Cardiac septum (tissue), 1 donor: ENCODE measurements around the gene RFPL2. TPM values are rescaled to one million over a fixed set of nuclear protein-coding genes. Genes with fewer than 3 reads are reported as not detected.
"Not testable (repeated sequence)": the region's sequence is repeated elsewhere in the genome, so short reads cannot be mapped to it uniquely, and the experiment has no call there.

Source experiments
- DNase-seq: peaks from one replicate; pipeline ENCODE4 v3.0.0-alpha.2; 2020; ENCODE audit warnings: low spot score
- intact Hi-C: fragments of 100-400 bp; cut with DNase I; formaldehyde crosslinking; loops from one replicate; pipeline ENCODE4 v1.14.0; 2022
- total RNA-seq: library from RNA; stranded (reverse); fragmentation: NEBNext Ultra II Directional; extraction: Animal tissue kit (Norgen Biotek cat#: 25700); gene quantifications from one replicate; pipeline ENCODE4 v1.2.1, GENCODE V29; 2021
- donor health status: DM: no; HTN: no; CAD: no.

Gene RFPL2
- total RNA-seq, 1 donor from 2014 or later = not detected

DNA sequence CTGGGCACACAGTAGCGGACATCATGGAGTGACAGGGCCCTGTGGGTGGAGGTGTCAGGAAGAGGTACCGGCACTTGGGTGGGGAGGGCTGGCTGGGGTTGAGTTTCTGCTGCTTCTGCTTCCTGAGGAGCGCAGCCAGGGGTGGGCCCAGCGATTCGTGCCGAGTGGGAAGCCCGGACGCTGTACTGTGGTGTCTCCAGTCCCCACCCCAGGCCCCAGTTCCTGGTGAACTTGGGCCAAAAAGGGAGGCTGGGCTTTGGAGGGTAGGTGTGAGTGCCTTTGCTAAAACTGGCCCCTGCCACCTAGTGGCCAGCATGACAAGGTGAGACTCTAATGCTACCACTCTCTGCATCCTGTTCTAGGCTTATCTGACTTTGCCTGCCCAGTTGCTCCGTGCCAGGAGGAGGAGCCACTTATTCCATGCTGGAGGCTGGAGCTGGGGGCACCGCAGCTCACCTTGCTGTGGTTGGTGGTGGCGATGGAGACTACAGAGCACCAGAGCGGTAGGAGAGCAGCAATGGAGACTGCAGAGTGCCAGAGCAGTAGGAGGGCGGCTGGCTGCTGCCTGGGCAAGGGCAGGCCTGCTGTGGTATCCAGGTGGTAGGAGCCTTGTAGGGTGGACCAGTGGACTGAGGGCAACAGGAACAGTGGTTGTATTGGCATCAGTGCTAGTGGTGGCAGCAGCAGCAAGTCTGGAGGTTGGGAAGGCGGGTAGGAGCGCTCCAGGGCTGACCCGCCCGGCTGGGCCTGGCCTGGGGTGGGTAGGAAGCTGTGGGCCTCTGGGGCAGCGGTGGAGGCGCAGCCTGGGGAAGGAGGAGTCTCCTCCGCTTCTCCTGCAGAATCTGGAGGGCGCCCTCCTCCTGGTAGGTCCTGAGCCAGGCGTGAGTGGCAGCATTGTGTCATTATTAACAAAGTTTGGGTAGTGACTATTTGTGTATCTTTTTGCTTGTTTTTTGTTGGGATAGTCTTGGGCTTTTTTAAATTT is 2.2 kb upstream of the RFPL2 start:
- intact Hi-C loops = no loop called here
- DNase-seq = peak; percentile 64

DNA sequence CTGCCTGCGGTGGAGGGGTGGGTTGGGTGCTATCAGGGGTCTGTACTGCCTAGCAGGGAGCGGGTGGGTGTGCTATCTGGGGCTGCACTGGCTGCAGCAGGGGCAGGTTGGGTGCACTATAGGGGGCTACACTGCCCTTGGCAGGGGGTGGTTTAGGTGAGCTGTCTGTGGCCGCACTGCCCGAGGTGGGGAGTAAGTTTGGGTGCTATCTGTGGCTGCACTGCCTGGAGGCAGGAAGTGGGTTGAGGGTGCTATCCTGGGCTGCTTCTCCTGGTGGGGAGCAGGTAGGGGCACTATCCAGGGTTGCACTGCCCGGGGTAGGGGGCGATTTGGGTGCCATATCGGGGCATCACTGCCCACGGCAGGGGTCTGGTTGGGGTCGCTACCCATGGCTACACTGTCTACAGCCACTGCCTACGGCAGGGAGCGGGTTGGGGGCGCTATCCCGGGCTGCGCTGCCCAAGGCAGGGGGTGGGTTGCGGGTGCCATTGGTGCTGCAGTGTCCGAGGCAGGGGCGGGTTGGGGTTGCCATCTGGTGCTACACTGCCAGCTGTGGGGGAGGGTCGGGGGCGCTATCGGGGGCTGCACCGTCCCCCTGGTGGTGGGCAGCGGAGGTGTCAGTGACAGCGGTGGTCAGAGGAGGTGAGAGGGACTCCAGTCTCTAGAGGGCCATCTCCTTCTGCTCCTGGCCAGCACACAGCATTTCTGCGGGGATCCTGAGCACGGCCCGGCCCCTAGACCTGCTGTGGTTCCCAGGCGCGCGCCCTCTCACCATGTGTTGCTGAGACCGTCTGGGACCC is 1.3 kb upstream of the RFPL2 start:
- DNase-seq = peak; percentile 44
- intact Hi-C loops = no loop called here

DNA sequence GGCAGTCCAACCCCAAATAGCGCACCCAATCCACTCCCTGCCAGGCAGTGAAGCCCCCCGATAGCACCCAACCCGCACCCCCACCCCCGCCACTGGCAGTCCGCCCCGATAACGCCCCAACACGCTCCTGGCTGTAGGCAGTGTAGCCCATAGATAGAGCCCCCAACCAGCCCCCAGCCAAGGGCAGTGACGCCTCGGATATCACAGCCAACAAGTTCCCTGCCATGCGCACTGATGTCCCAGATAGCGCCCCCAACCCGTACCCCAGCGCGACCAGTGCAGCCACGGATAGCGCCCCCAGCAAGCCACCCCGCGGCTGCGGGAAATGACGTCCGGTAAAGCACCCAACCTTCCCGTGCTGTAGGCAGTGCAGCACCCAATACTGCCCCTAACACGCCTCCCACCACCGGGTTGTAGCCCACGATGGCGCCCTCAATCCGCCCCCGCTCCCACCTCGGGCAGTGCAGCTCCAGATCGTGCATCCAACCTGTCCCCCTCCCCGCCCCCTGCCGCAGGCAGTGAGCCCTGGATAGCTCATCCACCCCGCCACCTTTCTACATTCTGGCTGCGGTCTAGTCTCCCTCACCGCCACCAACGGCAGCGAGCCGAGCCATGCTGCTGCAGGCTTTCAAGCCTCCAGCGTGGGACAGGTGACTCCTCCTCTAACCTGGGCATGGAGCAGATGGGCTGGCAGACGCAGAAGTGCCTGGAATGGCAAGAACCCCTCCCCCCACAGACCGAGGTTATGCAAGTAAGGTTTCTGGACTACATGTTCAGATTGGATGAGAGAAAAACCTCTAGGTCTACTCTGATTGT is 625 bp downstream of the RFPL2 start:
- DNase-seq = no peak
- intact Hi-C loops = loop anchor here (5.0 kb wide), 1 partner anchor 227 kb away; no protein-coding TSS in a partner anchor

DNA sequence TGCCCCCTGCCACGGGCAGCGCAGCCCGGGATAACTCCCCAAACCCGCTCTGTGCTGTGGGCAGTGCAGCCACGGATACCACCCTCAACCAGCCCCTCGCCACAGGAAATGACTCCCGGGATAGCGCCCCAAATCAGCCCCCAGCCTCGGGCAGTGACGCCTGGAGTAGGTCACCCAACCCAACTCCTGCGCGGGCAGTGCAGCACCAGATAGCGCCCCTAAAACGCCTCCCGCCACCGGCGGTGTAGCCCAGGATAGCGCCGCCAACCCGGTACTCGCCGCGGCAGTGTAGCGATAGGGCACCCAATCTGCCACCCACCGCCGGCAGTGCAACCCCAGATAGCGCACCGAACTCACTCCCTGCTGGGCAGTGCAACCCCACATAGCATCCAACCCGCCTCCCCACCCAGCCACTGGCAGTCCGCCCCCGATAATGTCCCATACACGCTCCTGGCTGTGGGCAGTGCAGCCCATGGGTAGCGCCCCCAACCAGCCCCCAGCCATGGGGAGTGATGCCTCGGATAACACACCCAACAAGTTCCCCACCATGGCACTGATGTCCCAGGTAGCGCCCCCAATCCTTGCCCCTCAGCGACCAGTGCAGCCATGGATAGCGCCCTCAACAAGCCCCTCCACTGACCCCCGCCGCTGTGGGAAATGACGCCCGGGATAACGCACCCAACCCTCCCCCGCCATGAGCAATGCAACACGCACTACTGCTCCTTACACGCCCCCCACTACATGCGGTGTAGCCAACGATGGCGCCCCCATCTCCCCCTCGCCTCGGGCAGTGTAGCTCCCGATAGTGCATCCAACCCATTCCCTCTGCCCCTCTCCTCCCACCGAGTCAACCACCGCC is 1.5 kb downstream of the RFPL2 start:
- intact Hi-C loops = loop anchor here (5.0 kb wide), 1 partner anchor 226 kb away; no protein-coding TSS in a partner anchor

GRCh38 chr22:32202539-32203180 is 2.2 kb downstream of the RFPL2 start:
- intact Hi-C loops = loop anchor here (5.0 kb wide), 1 partner anchor 225 kb away; no protein-coding TSS in a partner anchor
- no peak for DNase-seq

More for the DNA sequence above, 1.5 kb downstream of the RFPL2 start:
- DNase-seq = no peak

DNA sequence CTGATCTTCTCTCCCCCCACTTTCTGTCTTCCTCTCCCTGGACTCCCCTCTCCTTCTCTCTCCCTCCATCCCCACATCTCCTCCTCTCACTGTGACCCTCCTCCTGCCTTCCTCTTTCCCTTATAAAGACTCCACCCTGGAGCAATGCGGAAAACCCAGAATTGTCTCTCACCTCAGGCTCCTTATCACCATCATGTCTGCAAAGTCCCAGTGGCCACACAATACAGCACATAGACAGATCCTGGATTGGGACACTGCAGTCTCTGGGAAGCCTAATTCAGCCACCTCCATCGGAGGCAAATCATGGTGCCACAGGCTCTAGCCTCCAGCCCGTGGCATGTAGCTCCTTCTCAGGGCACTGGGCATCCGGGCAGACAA is 2.7 kb downstream of the RFPL2 start:
- intact Hi-C loops = loop anchor here (5.0 kb wide), 1 partner anchor 225 kb away; no protein-coding TSS in a partner anchor

DNA sequence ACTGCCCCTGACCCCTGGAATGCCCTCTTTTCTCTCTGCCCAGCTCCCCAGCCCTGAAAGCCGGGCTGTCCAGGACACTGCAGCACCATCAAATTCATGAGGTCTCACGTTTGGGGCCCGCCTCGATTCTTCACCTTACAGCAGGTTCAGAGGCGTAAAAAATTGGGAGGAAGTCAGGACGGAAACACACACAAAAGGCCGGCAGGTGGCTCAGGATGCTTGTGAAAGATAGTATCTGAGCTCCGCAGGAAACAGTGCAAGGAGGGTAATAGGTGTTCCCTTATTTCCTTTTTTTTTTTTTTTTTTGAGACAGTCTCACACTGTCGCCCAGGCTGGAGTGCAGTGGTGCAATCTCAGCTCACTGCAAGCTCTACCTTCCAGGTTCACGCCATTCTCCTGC is 4.1 kb downstream of the RFPL2 start:
- intact Hi-C loops = loop anchor here (5.0 kb wide), 1 partner anchor 223 kb away; no protein-coding TSS in a partner anchor
- DNase-seq = no peak

More for the DNA sequence above, 2.7 kb downstream of the RFPL2 start:
- DNase-seq = no peak

- intact Hi-C loops = loop anchor here (5.0 kb wide), 1 partner anchor 223 kb away; no protein-coding TSS in a partner anchor
- DNase-seq = no peak
Measured at GRCh38 chr22:32199961-32200360, 4.9 kb downstream of the RFPL2 start.

- intact Hi-C loops = no loop called here
- no peak for DNase-seq
Measured at GRCh38 chr22:32199341-32199740, 5.5 kb downstream of the RFPL2 start.

DNA sequence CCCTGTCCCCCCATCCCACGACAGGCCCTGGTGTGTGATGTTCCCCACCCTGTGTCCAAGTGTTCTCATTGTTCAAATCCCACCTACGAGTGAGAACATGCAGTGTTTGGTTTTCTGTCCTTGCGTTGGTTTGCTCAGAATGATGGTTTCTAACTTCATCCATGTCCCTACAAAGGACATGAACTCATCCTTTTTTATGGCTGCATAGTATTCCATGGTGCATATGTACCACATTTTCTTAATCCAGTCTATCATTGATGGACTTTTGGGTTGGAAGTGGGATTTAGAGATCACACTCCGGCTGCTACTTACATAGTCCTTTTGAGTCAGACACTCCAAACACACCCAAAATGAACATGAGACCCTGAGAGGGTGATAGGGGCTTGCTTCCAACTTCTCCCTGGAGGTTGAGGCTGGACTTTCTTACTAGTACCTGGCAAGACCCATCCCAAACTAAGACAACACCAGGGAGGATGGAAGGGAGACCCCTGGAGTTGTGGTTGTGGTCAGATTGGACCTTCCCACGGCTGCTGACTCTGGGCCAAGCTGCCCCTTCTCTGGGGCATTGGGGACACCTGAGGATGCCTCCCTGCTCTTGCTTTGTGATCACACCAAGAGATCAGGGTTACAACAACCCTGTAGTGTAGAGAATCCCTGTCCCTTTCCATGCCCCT is 7.2 kb downstream of the RFPL2 start:
- DNase-seq, intact Hi-C loops: not testable (repeated sequence)

- intact Hi-C loops, DNase-seq: not testable (repeated sequence)
Measured at GRCh38 chr22:32195900-32196299, 9.0 kb downstream of the RFPL2 start.

DNA sequence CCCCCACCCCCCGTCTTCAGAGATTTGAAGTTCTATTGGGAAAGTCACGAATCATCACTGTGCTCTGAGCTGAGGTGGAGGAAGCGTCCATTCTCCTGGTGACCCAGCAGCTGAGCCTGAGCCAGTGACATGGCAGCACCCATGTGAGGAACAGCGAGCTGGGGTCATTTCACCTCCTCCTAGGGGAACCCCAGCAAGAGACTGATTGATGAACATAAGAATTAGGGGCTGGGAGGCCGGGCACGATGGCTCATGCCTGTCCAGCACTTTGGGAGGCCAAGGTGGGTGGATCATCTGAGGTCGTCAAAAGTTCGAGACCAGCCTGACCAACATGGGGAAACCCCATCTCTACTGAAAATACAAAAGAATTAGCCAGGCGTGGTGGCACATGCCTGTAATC is 11.5 kb downstream of the RFPL2 start:
- intact Hi-C loops = not testable (repeated sequence)

GRCh38 chr22:32191021-32191420 is 13.9 kb downstream of the RFPL2 start:
- intact Hi-C loops = not testable (repeated sequence)
- peak; percentile 53 for DNase-seq

More for the DNA sequence above, 11.5 kb downstream of the RFPL2 start:
- peak; percentile 33 for DNase-seq

- peak; percentile 69 for DNase-seq
- intact Hi-C loops = no loop called here
Measured at GRCh38 chr22:32185821-32186220, 19.1 kb downstream of the RFPL2 start.

DNA sequence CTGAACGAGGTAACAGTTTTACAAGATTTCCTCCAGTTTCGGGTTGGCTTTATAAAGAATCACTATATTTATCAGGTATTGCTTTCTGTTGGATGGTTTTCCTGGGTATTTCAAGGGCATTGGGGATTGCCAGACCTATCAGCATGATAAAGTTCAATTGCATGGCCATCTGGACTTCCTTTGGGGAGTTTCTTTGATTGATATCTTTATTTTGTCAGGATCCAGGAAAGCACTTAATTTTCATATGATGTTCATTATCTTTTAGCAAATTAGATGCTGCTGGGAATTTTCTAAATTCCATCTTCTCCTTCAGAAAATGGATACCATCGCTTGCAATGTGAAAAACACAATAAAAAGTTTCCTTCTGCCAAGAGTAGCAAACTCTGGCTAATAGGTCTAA is 21.2 kb downstream of the RFPL2 start:
- no peak for DNase-seq
- intact Hi-C loops = no loop called here

DNA sequence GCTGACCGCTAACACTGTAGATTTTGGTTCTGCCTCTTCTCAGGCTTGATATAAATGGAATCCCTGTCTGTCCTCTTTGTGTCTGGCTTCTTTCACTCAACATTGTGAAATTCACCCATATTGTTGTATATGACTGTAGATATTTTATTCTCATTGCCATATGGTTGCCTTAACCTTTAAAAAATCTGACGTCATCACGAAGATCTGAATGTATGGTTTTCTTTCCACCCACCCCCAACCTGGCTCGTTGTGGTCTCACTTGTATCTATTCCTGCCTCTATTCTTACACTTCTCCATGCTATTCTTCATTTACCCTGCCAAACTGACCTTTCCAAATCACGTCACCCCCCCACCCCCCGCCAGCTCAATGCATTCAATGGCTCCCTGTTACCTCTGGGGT is 23.8 kb downstream of the RFPL2 start:
- intact Hi-C loops = no loop called here

GRCh38 chr22:32177221-32177765 is 27.6 kb downstream of the RFPL2 start:
- DNase-seq = no peak
- intact Hi-C loops = no loop called here

More for the DNA sequence above, 23.8 kb downstream of the RFPL2 start:
- DNase-seq = no peak
